Hematopoietic multipotent progenitor cell treated with erythropoietin and hydrocortisone succinate and interleukin-3 and kit ligand, for 17 days (in vitro differentiated cells): ENCODE data around the gene BBS9.
"Not testable (repeated sequence)": the region's sequence is repeated elsewhere in the genome, so short reads cannot be mapped to it uniquely, and the experiment has no call there.

ENCODE experiments used
- DNase-seq: peaks from one replicate; pipeline ENCODE4 v3.0.0-alpha.2; 2015; ENCODE audit warnings: low spot score

BBS9 gene

GRCh38 chr7:33278095-33278494, 148.7 kb downstream of the BBS9 start:
- DNase-seq: no peak

GRCh38 chr7:33286501-33286900, 157.1 kb downstream of the BBS9 start:
- no peak for DNase-seq

- DNase-seq: no peak
Observed at GRCh38 chr7:33287738-33288137, 158.4 kb downstream of the BBS9 start.

GRCh38 chr7:33298848-33299247, 169.5 kb downstream of the BBS9 start:
- DNase-seq: no peak

- DNase-seq: no peak
Observed at GRCh38 chr7:33299425-33299824, 170.1 kb downstream of the BBS9 start.

- no peak for DNase-seq
Observed at GRCh38 chr7:33300131-33300530, 170.8 kb downstream of the BBS9 start.

- DNase-seq: no peak
Observed at GRCh38 chr7:33300742-33301141, 171.4 kb downstream of the BBS9 start.

- DNase-seq: not testable (repeated sequence)
Observed at GRCh38 chr7:33303978-33304557, 174.7 kb downstream of the BBS9 start.

GRCh38 chr7:33307205-33307604, 177.8 kb downstream of the BBS9 start:
- no peak for DNase-seq

GRCh38 chr7:33310546-33310945, 181.2 kb downstream of the BBS9 start:
- DNase-seq: no peak

- no peak for DNase-seq
Observed at GRCh38 chr7:33325754-33326484, 196.6 kb downstream of the BBS9 start.

- DNase-seq: no peak
Observed at GRCh38 chr7:33326485-33326848, 197.1 kb downstream of the BBS9 start.

GRCh38 chr7:33327427-33327826, 198.1 kb downstream of the BBS9 start:
- DNase-seq: no peak

GRCh38 chr7:33334349-33334748, 205.0 kb downstream of the BBS9 start:
- no peak for DNase-seq

GRCh38 chr7:33336820-33337219, 207.5 kb downstream of the BBS9 start:
- DNase-seq: no peak

GRCh38 chr7:33339074-33339790, 209.9 kb downstream of the BBS9 start:
- no peak for DNase-seq

- DNase-seq: no peak
Observed at GRCh38 chr7:33346055-33346454, 216.7 kb downstream of the BBS9 start.

GRCh38 chr7:33350577-33350976, 221.2 kb downstream of the BBS9 start:
- DNase-seq: no peak

- DNase-seq: no peak
Observed at GRCh38 chr7:33351709-33352108, 222.3 kb downstream of the BBS9 start.

GRCh38 chr7:33354201-33354600, 224.8 kb downstream of the BBS9 start:
- DNase-seq: no peak

GRCh38 chr7:33355386-33355785, 226.0 kb downstream of the BBS9 start:
- no peak for DNase-seq

- DNase-seq: no peak
Observed at GRCh38 chr7:33356336-33356735, 227.0 kb downstream of the BBS9 start.

GRCh38 chr7:33357846-33358245, 228.5 kb downstream of the BBS9 start:
- DNase-seq: no peak
